Right lobe of liver (tissue), 4 donors: ENCODE data around the gene KLHL14.

Source experiments
- POLR2A ChIP-seq: fragments of 450-650 bp; IDR thresholded peaks from one replicate; pipeline ENCODE4 v1.6.1; 2017; ENCODE audit warnings: antibody characterized with exemption, mild to moderate bottlenecking
- TF ChIP-seq, protein P1 (sequence below), 4 donors: fragments of 200-600 bp in 3 of 4; fragments of 450-650 bp in 1 of 4; IDR thresholded peaks; one replicate each; pipeline versions ENCODE4 v1.5.1 to v1.8.0; 2016 to 2022; ENCODE audit warnings: antibody characterized with exemption in 4 of 4, mild to moderate bottlenecking in 2 of 4
- donor health status: DM: no; HTN: no; CAD: no.
- donor health status: DM: no; HTN: no; CAD: no.
- donor health status: DM: no; HTN: yes; CAD: no.

DNA sequence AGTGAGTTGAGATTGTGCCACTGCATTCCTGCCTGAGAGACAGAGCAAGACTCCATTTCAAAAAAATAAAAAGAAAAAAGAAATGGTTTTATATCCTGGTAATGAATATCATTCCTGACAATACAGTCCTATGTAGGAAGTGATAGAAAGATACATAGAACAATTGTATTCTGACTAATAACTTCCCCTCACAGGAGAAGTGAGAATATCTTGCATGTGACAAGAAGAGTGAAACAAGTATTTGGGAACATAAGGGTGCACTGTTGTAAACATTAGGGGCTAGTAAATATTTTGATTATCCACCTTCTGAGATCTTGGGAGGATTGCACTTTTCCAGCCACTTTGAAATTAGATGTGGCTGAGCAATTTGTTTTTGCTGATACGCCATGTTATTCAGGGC, 40.7 kb downstream of the KLHL14 start:
- TF ChIP-seq, protein P1, sequence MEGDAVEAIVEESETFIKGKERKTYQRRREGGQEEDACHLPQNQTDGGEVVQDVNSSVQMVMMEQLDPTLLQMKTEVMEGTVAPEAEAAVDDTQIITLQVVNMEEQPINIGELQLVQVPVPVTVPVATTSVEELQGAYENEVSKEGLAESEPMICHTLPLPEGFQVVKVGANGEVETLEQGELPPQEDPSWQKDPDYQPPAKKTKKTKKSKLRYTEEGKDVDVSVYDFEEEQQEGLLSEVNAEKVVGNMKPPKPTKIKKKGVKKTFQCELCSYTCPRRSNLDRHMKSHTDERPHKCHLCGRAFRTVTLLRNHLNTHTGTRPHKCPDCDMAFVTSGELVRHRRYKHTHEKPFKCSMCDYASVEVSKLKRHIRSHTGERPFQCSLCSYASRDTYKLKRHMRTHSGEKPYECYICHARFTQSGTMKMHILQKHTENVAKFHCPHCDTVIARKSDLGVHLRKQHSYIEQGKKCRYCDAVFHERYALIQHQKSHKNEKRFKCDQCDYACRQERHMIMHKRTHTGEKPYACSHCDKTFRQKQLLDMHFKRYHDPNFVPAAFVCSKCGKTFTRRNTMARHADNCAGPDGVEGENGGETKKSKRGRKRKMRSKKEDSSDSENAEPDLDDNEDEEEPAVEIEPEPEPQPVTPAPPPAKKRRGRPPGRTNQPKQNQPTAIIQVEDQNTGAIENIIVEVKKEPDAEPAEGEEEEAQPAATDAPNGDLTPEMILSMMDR (IDR thresholded peaks at IDR 0.05): no peak
- no peak for TF ChIP-seq POLR2A
